ENCODE results near the gene THYN1. TPM values are rescaled to one million over a fixed set of nuclear protein-coding genes. Genes with fewer than 3 reads are reported as not detected.

Gene THYN1
- total RNA-seq, 2 experiments from 2014 or later: 25.7 to 26.0 TPM

GRCh38 chr11:134266440-134266839 lies 13.3 kb upstream of the THYN1 start:
- Histone ChIP-seq H3K27me3 (ENCODE audit: control insufficient read depth in 1 of 2, insufficient read depth in 2 of 2, low read length in 2 of 2) (no peaks in the 10 kb centered on the region), H3K4me1 (ENCODE audit: insufficient read depth, low read length) (peaks cover 16% of the 10 kb centered on the region), H3K27ac (ENCODE audit: low read depth in 1 of 2, low read length in 2 of 2) (no peak overlapping the region), H3K9me3 (ENCODE audit: control insufficient read depth in 1 of 2, insufficient read depth in 1 of 2, low read length in 2 of 2) (no peaks in the 10 kb centered on the region), H3K36me3 (ENCODE audit: insufficient read depth, low read length) (peaks cover 20% of the 10 kb centered on the region), H3K4me3 (ENCODE audit: low read length) (no peak overlapping the region)
- Mint-ChIP-seq H3K4me3 (no peak overlapping the region), H3K27ac (no peak overlapping the region), H3K27me3 (no peaks in the 10 kb centered on the region), H3K9me3 (no peaks in the 10 kb centered on the region), H3K4me1 (ENCODE audit: low read depth) (peaks cover 23% of the 10 kb centered on the region), H3K36me3 (ENCODE audit: low read depth) (peaks cover 23% of the 10 kb centered on the region)
- ChIA-PET CTCF (interaction anchor here (0.9 to 3.6 kb wide), 2 partner anchors 9 to 59 kb away, joined by 3 to 14 read pairs; partner anchors contain the start of gene GLB1L3), POLR2A (interaction anchor here (1.3 kb wide), 1 partner anchor 13 kb away, joined by 4 read pairs; the partner anchor contains the start of genes ACAD8 and THYN1)
- no peak for TF ChIP-seq CTCF (IDR thresholded peaks at IDR 0.05)
- no peak for DNase-seq
- ATAC-seq (ENCODE audit: poor library complexity): no peak
- intact Hi-C loops (cut with DNase I, micrococcal nuclease): no loop called here

- H3K9me3 ChIP-seq (ENCODE audit: control insufficient read depth in 1 of 2, insufficient read depth in 1 of 2, low read length in 2 of 2): no peaks in the 10 kb centered on the region
- H3K36me3 ChIP-seq (ENCODE audit: insufficient read depth, low read length): peaks cover 31% of the 10 kb centered on the region
- H3K27me3 Mint-ChIP-seq: no peaks in the 10 kb centered on the region
- H3K36me3 Mint-ChIP-seq (ENCODE audit: low read depth): peaks cover 31% of the 10 kb centered on the region
- POLR2A ChIA-PET: no interaction called here
- CTCF ChIA-PET: interaction anchor here (3.6 kb wide), 1 partner anchor 11 kb away, joined by 14 read pairs; the partner anchor contains the start of gene GLB1L3
- no peak overlapping the region for H3K27ac Mint-ChIP-seq
- no peak for ATAC-seq (ENCODE audit: poor library complexity)
- TF ChIP-seq CTCF (IDR thresholded peaks at IDR 0.05): no peak
- intact Hi-C loops (cut with DNase I, micrococcal nuclease): no loop called here
- H3K4me1 Mint-ChIP-seq (ENCODE audit: low read depth): peaks cover 11% of the 10 kb centered on the region
- DNase-seq: no peak
- H3K4me3 ChIP-seq (ENCODE audit: low read length): no peak overlapping the region
- H3K4me1 ChIP-seq (ENCODE audit: insufficient read depth, low read length): peaks cover 6% of the 10 kb centered on the region
- no peaks in the 10 kb centered on the region for H3K27me3 ChIP-seq (ENCODE audit: control insufficient read depth in 1 of 2, insufficient read depth in 2 of 2, low read length in 2 of 2)
- no peak overlapping the region for H3K4me3 Mint-ChIP-seq
- H3K27ac ChIP-seq (ENCODE audit: low read depth in 1 of 2, low read length in 2 of 2): no peak overlapping the region
- H3K9me3 Mint-ChIP-seq: no peaks in the 10 kb centered on the region
These were observed 12.0 kb upstream of the THYN1 start for GRCh38 chr11:134264966-134265764.

GRCh38 chr11:134261626-134262488 lies 8.7 kb upstream of the THYN1 start:
- no peak overlapping the region for H3K27ac Mint-ChIP-seq

More at GRCh38 chr11:134261626-134262488, 8.7 kb upstream of the THYN1 start:
- no peaks in the 10 kb centered on the region for H3K9me3 Mint-ChIP-seq
- no peak overlapping the region for H3K27ac ChIP-seq (ENCODE audit: low read depth in 1 of 2, low read length in 2 of 2)
- no peaks in the 10 kb centered on the region for H3K9me3 ChIP-seq (ENCODE audit: control insufficient read depth in 1 of 2, insufficient read depth in 1 of 2, low read length in 2 of 2)
- peak in 10 of 14 experiments; percentile 12 to 69 (median 24) for DNase-seq
- ChIA-PET POLR2A (interaction anchor here (1.0 to 1.9 kb wide), 3 partner anchors 8 to 37 kb away, joined by 4 to 7 read pairs (median 7); partner anchors contain the start of genes ACAD8, GLB1L3 and VPS26B), CTCF (interaction anchor here (0.7 to 3.2 kb wide), 7 partner anchors 8 to 55 kb away, joined by 3 to 23 read pairs (median 4); partner anchors contain the start of genes ACAD8, GLB1L3 and THYN1)
- intact Hi-C loops (cut with DNase I, micrococcal nuclease): no loop called here
- peaks cover 53% of the 10 kb centered on the region for H3K36me3 Mint-ChIP-seq (ENCODE audit: low read depth)
- no peaks in the 10 kb centered on the region for H3K27me3 Mint-ChIP-seq
- no peak overlapping the region for H3K4me3 Mint-ChIP-seq
- no peaks in the 10 kb centered on the region for H3K4me1 ChIP-seq (ENCODE audit: insufficient read depth, low read length)
- H3K4me1 Mint-ChIP-seq (ENCODE audit: low read depth): peaks cover 7% of the 10 kb centered on the region
- H3K36me3 ChIP-seq (ENCODE audit: insufficient read depth, low read length): peaks cover 54% of the 10 kb centered on the region
- TF ChIP-seq CTCF (IDR thresholded peaks at IDR 0.05): peak; percentile 61
- no peaks in the 10 kb centered on the region for H3K27me3 ChIP-seq (ENCODE audit: control insufficient read depth in 1 of 2, insufficient read depth in 2 of 2, low read length in 2 of 2)
- H3K4me3 ChIP-seq (ENCODE audit: low read length): no peak overlapping the region
- peak; percentile 81 for ATAC-seq (ENCODE audit: poor library complexity)

Measured in CD4-positive, alpha-beta T cell (primary cell).